ENCODE measurements around the gene ACSS3.

DNA sequence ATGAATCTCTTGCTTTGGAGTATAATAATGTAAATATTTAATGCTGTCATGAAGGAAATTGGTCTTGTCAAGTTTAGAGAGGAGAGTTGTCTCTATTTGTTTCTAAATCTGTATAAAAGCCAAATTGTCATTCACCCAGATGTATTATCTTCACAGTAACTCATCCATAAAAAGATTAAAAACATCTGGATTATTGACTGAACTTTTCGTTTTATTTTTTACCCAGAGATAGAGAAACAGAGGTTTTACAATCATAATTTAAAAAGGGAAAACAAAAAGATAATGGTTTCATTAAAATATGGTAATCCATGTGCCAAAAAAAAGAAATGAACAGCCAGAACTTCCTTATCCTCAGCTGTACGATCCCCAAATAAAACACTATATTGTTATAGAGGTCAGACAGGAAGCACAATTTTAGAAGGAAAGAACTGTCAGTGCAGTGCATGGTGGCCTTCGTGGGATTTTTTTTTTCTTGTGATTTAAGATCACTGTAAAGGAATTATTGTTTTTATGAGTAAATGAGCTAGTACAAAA is 125.9 kb downstream of the ACSS3 start:
- TF ChIP-seq POLR2AphosphoS5 (IDR thresholded peaks at IDR 0.05) = no peak
- TF ChIP-seq, protein P1, sequence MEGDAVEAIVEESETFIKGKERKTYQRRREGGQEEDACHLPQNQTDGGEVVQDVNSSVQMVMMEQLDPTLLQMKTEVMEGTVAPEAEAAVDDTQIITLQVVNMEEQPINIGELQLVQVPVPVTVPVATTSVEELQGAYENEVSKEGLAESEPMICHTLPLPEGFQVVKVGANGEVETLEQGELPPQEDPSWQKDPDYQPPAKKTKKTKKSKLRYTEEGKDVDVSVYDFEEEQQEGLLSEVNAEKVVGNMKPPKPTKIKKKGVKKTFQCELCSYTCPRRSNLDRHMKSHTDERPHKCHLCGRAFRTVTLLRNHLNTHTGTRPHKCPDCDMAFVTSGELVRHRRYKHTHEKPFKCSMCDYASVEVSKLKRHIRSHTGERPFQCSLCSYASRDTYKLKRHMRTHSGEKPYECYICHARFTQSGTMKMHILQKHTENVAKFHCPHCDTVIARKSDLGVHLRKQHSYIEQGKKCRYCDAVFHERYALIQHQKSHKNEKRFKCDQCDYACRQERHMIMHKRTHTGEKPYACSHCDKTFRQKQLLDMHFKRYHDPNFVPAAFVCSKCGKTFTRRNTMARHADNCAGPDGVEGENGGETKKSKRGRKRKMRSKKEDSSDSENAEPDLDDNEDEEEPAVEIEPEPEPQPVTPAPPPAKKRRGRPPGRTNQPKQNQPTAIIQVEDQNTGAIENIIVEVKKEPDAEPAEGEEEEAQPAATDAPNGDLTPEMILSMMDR (IDR thresholded peaks at IDR 0.05) = no peak
